ENCODE data around the gene MTA1.

GRCh38 chr14:105474483-105475268, 55.0 kb downstream of the MTA1 start, which contains the start of gene CRIP2:
- TF ChIP-seq POLR2AphosphoS5 (IDR thresholded peaks at IDR 0.05; ENCODE audit: low read depth, low read length) (no peak), TAF1 (IDR thresholded peaks at IDR 0.05; ENCODE audit: borderline replicate concordance, low read depth, low read length) (no peak), POLR2A (IDR thresholded peaks at IDR 0.05; ENCODE audit: low read depth, low read length) (no peak)
